OCI-LY7 (cell line): ENCODE results near the gene GON7. TPM values are rescaled to one million over a fixed set of nuclear protein-coding genes. Genes with fewer than 3 reads are reported as not detected.

Source experiments
- BruUV-seq: library from RNA; stranded (reverse); fragments of 400-500 nt; replicated peaks from 2 replicates; lab custom pipeline; 2021; lab: Mats Ljungman, UMichigan
- CTCF ChIA-PET: fragments of 300-600 bp; sonication (Branson Sonifier 250); formaldehyde crosslinking; loops from one replicate; lab custom pipeline; 2022; ENCODE audit warnings: antibody characterized with exemption; ENCODE audit not compliant: unreplicated experiment; lab: Charles Lee
- POLR2A ChIA-PET: fragments of 300-600 bp; sonication (Branson Sonifier 250); formaldehyde crosslinking; loops from one replicate; lab custom pipeline; 2022; ENCODE audit warnings: antibody characterized with exemption; lab: Charles Lee
- DNase-seq: peaks from one replicate; pipeline ENCODE4 v3.0.0-alpha.2; 2015; ENCODE audit warnings: low spot score
- H2AFZ ChIP-seq: fragments of 200-600 bp; sonication (generic), shearing (Covaris generic); 2 replicates; pipeline ENCODE4 v1.6.1; 2014; ENCODE audit warnings: mild to moderate bottlenecking, antibody characterized with exemption, low read length, moderate library complexity
- H3K27ac ChIP-seq: fragments of 200-600 bp; sonication (generic); 2 replicates; pipeline ENCODE4 v1.5.1; 2014; ENCODE audit warnings: mixed run types, low read depth, mild to moderate bottlenecking, moderate library complexity, low read length, inconsistent platforms; ENCODE audit not compliant: poor library complexity, severe bottlenecking
- H3K36me3 ChIP-seq: fragments of 200-600 bp; sonication (generic); 2 replicates; pipeline ENCODE4 v1.6.1; 2014; ENCODE audit warnings: mild to moderate bottlenecking, antibody characterized with exemption, low read length, moderate library complexity, mixed read lengths; ENCODE audit not compliant: insufficient read depth
- H3K4me1 ChIP-seq: fragments of 200-600 bp; sonication (generic); 2 replicates; pipeline ENCODE4 v1.5.1; 2014; ENCODE audit warnings: mild to moderate bottlenecking, low read length; ENCODE audit not compliant: insufficient read depth, poor library complexity, severe bottlenecking
- H3K4me2 ChIP-seq: fragments of 200-600 bp; sonication (generic); 2 replicates; pipeline ENCODE4 v1.6.1; 2014; ENCODE audit warnings: mild to moderate bottlenecking, low read length
- H3K4me3 ChIP-seq: fragments of 200-600 bp; sonication (generic); 2 replicates; pipeline ENCODE4 v1.5.1; 2014; ENCODE audit warnings: mild to moderate bottlenecking, low read depth, low read length; ENCODE audit not compliant: poor library complexity, severe bottlenecking
- H3K79me2 ChIP-seq: fragments of 200-600 bp; sonication (generic); 2 replicates; pipeline ENCODE4 v1.6.1; 2016; ENCODE audit warnings: low read depth, mild to moderate bottlenecking, low read length, moderate library complexity, mixed read lengths; ENCODE audit not compliant: insufficient read depth
- H3K9me2 ChIP-seq: fragments of 200-600 bp; sonication (generic); 2 replicates; pipeline ENCODE4 v1.6.1; 2016; ENCODE audit warnings: mild to moderate bottlenecking, low read length, mixed read lengths; ENCODE audit not compliant: insufficient read depth
- H3K9me3 ChIP-seq: fragments of 200-600 bp; sonication (generic); 2 replicates; pipeline ENCODE4 v1.6.1; 2014; ENCODE audit warnings: mild to moderate bottlenecking, mixed run types, low read length, mixed read lengths
- H4K20me1 ChIP-seq: fragments of 200-600 bp; sonication (generic); 2 replicates; pipeline ENCODE4 v1.6.1; 2014; ENCODE audit warnings: mild to moderate bottlenecking, antibody characterized with exemption, low read length, moderate library complexity, mixed read lengths; ENCODE audit not compliant: insufficient read depth
- EZH2phosphoT487 ChIP-seq: fragments of 200-600 bp; sonication (generic); IDR thresholded peaks from 2 replicates; pipeline ENCODE4 v1.6.1; 2018; ENCODE audit warnings: low read depth, borderline replicate concordance, mild to moderate bottlenecking, mixed run types, antibody characterized with exemption, low read length, moderate library complexity, mixed read lengths
- intact Hi-C: fragments of 100-400 bp; cut with micrococcal nuclease; formaldehyde crosslinking; loops from one replicate; pipeline ENCODE4 v1.10.0; 2022; ENCODE audit not compliant: unreplicated experiment
- total RNA-seq, 2 experiments: library from RNA; depleted of rRNA in 1 of 2; stranded (reverse); fragments of >200 nt in 1 of 2; shearing (Covaris generic) in 1 of 2; gene quantifications; 2 replicates each; pipeline ENCODE4 v1.2.3, GENCODE V29; 2014 to 2022
- TF ChIP-seq, protein P1 (sequence below): fragments of 200-600 bp; sonication (generic); conservative IDR thresholded peaks from 2 replicates; pipeline ENCODE4 v1.5.1; 2014; ENCODE audit warnings: mild to moderate bottlenecking, antibody characterized with exemption, low read length, moderate library complexity, mixed read lengths

GON7 gene
- total RNA-seq, 2 experiments from 2014 or later = 27.9 to 54.8 TPM

- Histone ChIP-seq H3K9me2 (no peaks in the 10 kb centered on the region), H3K9me3 (no peaks in the 10 kb centered on the region), H2AFZ (no peak overlapping the region), H3K4me1 (no peaks in the 10 kb centered on the region), H3K36me3 (no peaks in the 10 kb centered on the region), H3K4me3 (no peak overlapping the region), H3K27ac (no peak overlapping the region), H3K4me2 (no peak overlapping the region), H3K79me2 (no peaks in the 10 kb centered on the region), H4K20me1 (no peaks in the 10 kb centered on the region)
- intact Hi-C loops = no loop called here
- no TSS peak for BruUV-seq
- TF ChIP-seq EZH2phosphoT487 = no peak
- TF ChIP-seq, protein P1, sequence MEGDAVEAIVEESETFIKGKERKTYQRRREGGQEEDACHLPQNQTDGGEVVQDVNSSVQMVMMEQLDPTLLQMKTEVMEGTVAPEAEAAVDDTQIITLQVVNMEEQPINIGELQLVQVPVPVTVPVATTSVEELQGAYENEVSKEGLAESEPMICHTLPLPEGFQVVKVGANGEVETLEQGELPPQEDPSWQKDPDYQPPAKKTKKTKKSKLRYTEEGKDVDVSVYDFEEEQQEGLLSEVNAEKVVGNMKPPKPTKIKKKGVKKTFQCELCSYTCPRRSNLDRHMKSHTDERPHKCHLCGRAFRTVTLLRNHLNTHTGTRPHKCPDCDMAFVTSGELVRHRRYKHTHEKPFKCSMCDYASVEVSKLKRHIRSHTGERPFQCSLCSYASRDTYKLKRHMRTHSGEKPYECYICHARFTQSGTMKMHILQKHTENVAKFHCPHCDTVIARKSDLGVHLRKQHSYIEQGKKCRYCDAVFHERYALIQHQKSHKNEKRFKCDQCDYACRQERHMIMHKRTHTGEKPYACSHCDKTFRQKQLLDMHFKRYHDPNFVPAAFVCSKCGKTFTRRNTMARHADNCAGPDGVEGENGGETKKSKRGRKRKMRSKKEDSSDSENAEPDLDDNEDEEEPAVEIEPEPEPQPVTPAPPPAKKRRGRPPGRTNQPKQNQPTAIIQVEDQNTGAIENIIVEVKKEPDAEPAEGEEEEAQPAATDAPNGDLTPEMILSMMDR = no peak
- ChIA-PET POLR2A (interaction anchor here (0.6 kb wide), 1 partner anchor 73 kb away, joined by 8 read pairs; no protein-coding TSS in a partner anchor), CTCF (no interaction called here)
- DNase-seq = no peak
Observed at GRCh38 chr14:93153121-93153520, 53.7 kb downstream of the GON7 start.

Other genes with a start within 250 kb of the GON7 start
- 17.8 and 25.2 TPM in 2 replicates for gene ITPK1, start 91.1 kb downstream of the GON7 start, total RNA-seq (2014; rRNA removed; shearing (Covaris generic))
- gene ITPK1, start 91.1 kb downstream of the GON7 start, total RNA-seq (2022) = 34.7 and 35.8 TPM in 2 replicates
- 31.2 and 34.3 TPM in 2 replicates for gene MOAP1, start 22.2 kb downstream of the GON7 start, total RNA-seq (2014; rRNA removed; shearing (Covaris generic))
- gene MOAP1, start 22.2 kb downstream of the GON7 start, total RNA-seq (2022) = 26.4 TPM in 2 replicates
- gene LYSET, start 21.7 kb downstream of the GON7 start, total RNA-seq (2014; rRNA removed; shearing (Covaris generic)) = 9.3 and 12.0 TPM in 2 replicates
- gene LYSET, start 21.7 kb downstream of the GON7 start, total RNA-seq (2022) = 17.9 and 19.7 TPM in 2 replicates
- gene UBR7, start 191 bp upstream of the GON7 start, total RNA-seq (2014; rRNA removed; shearing (Covaris generic)) = 45.1 and 76.5 TPM in 2 replicates
- 38.1 and 38.5 TPM in 2 replicates for gene UBR7, start 191 bp upstream of the GON7 start, total RNA-seq (2022)
- 9.7 and 10.7 TPM in 2 replicates for gene BTBD7, start 126.0 kb upstream of the GON7 start, total RNA-seq (2014; rRNA removed; shearing (Covaris generic))
- 19.6 and 23.5 TPM in 2 replicates for gene BTBD7, start 126.0 kb upstream of the GON7 start, total RNA-seq (2022)
- not detected in 2 replicates for gene COX8C, start 140.1 kb upstream of the GON7 start, total RNA-seq (2014; rRNA removed; shearing (Covaris generic))
- gene COX8C, start 140.1 kb upstream of the GON7 start, total RNA-seq (2022) = not detected in 2 replicates
- 0.08 and 0.19 TPM in 2 replicates for gene UNC79, start 223.9 kb upstream of the GON7 start, total RNA-seq (2014; rRNA removed; shearing (Covaris generic))
- gene UNC79, start 223.9 kb upstream of the GON7 start, total RNA-seq (2022) = 0.09 and 0.17 TPM in 2 replicates